Stomach (tissue), 4 donors: ENCODE measurements around the gene ICE1.

ENCODE experiments used
- EP300 ChIP-seq: sonication (generic); formaldehyde crosslinking; IDR thresholded peaks from one replicate; pipeline ENCODE4 v1.6.1; 2017; ENCODE audit warnings: antibody characterized with exemption
- POLR2A ChIP-seq, 4 donors: fragments of 450-650 bp; IDR thresholded peaks; one replicate each; pipeline ENCODE4 v1.6.1; 2016; ENCODE audit warnings: antibody characterized with exemption in 4 of 4, control low read depth in 2 of 4, mild to moderate bottlenecking in 1 of 4, moderate library complexity in 1 of 4
- TF ChIP-seq, protein P1 (sequence below), 7 experiments: fragments of 450-650 bp in 4 of 7; fragments of 200-600 bp in 3 of 7; sonication (generic) in 3 of 7; IDR thresholded peaks; one replicate each; pipeline ENCODE4 v1.5.1; 2016 to 2019; ENCODE audit warnings: antibody characterized with exemption in 7 of 7, control low read depth in 2 of 7, mild to moderate bottlenecking in 1 of 7

DNA sequence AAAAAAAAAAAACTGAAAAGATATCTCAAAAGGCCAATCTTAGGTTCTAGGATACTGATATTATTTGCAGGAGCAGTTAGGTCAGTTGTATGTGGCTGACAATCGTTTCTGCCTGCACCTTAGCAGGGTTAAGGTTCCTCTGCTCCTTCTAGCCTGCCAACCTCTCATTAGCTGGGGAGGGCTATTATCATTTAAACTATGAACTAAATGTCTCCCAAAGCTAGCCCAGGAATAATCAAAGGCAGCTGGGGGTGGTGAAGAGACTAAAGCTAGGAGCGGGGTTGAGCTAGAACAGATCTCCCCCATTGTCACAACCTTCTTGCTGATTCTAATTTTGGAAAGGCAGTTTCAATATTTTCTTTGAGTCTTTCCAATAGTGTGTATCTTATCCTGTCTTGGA is 99.9 kb downstream of the ICE1 start:
- TF ChIP-seq, protein P1, sequence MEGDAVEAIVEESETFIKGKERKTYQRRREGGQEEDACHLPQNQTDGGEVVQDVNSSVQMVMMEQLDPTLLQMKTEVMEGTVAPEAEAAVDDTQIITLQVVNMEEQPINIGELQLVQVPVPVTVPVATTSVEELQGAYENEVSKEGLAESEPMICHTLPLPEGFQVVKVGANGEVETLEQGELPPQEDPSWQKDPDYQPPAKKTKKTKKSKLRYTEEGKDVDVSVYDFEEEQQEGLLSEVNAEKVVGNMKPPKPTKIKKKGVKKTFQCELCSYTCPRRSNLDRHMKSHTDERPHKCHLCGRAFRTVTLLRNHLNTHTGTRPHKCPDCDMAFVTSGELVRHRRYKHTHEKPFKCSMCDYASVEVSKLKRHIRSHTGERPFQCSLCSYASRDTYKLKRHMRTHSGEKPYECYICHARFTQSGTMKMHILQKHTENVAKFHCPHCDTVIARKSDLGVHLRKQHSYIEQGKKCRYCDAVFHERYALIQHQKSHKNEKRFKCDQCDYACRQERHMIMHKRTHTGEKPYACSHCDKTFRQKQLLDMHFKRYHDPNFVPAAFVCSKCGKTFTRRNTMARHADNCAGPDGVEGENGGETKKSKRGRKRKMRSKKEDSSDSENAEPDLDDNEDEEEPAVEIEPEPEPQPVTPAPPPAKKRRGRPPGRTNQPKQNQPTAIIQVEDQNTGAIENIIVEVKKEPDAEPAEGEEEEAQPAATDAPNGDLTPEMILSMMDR (IDR thresholded peaks at IDR 0.05): no peak
- TF ChIP-seq EP300 (no peak), POLR2A (IDR thresholded peaks at IDR 0.05) (no peak)
